SU-DHL-6 (cell line): Measurements from ENCODE around the gene EIF3D.

Experiments used
- H2AFZ ChIP-seq: fragments of 200-600 bp; sonication (generic); 2 replicates; pipeline ENCODE4 v1.6.1; 2014; ENCODE audit warnings: low read depth, mild to moderate bottlenecking, moderate library complexity, mixed read lengths, antibody characterized with exemption, low read length; ENCODE audit not compliant: severe bottlenecking
- H3F3A ChIP-seq: fragments of 200-600 bp; shearing (Covaris generic); 2 replicates; pipeline ENCODE4 v1.6.0; 2016; ENCODE audit warnings: antibody characterized with exemption, mild to moderate bottlenecking; ENCODE audit not compliant: insufficient read depth
- H3K27ac ChIP-seq: fragments of 200-600 bp; sonication (generic); 2 replicates; pipeline ENCODE4 v1.5.1; 2016; ENCODE audit warnings: low read depth, mild to moderate bottlenecking, low read length, moderate library complexity, mixed read lengths
- H3K27me3 ChIP-seq: fragments of 200-600 bp; sonication (generic), shearing (Covaris generic); 2 replicates; pipeline ENCODE4 v1.6.0; 2014; ENCODE audit warnings: mild to moderate bottlenecking, low read length
- H3K36me3 ChIP-seq: fragments of 200-600 bp; sonication (generic); 2 replicates; pipeline ENCODE4 v1.6.1; 2014; ENCODE audit warnings: mild to moderate bottlenecking, low read length, mixed read lengths
- H3K4me2 ChIP-seq: fragments of 300-600, 200-600 bp; shearing (Covaris generic), sonication (generic); 2 replicates; pipeline ENCODE4 v1.6.0; 2014; ENCODE audit warnings: low read length, low read depth, mild to moderate bottlenecking; ENCODE audit not compliant: poor library complexity, severe bottlenecking
- H3K4me3 ChIP-seq: fragments of 200-600 bp; sonication (generic); 2 replicates; pipeline ENCODE4 v1.5.1; 2014; ENCODE audit warnings: antibody characterized with exemption, low read length, mild to moderate bottlenecking, mixed read lengths; ENCODE audit not compliant: insufficient read depth, poor library complexity, severe bottlenecking
- H3K79me2 ChIP-seq: fragments of 200-600 bp; sonication (generic); 2 replicates; pipeline ENCODE4 v1.6.1; 2014; ENCODE audit warnings: mild to moderate bottlenecking, low read length, moderate library complexity; ENCODE audit not compliant: insufficient read depth
- H3K9ac ChIP-seq: fragments of 200-600 bp; sonication (generic); 2 replicates; pipeline ENCODE4 v1.7.0; 2014; ENCODE audit warnings: mild to moderate bottlenecking, low read length
- H3K9me2 ChIP-seq: fragments of 200-600 bp; sonication (generic); replicated peaks from 2 replicates; pipeline ENCODE4 v1.6.1; 2014; ENCODE audit warnings: low read length; ENCODE audit not compliant: insufficient read depth
- H3K9me3 ChIP-seq: fragments of 200-600 bp; sonication (generic); 2 replicates; pipeline ENCODE4 v1.6.1; 2014; ENCODE audit warnings: low read length, mixed read lengths; ENCODE audit not compliant: insufficient read depth
- H4K20me1 ChIP-seq: fragments of 200-600 bp; sonication (generic); 2 replicates; pipeline ENCODE4 v1.6.1; 2014; ENCODE audit warnings: low read depth, mild to moderate bottlenecking, antibody characterized with exemption, low read length, moderate library complexity, mixed read lengths
- CTCF ChIP-seq: fragments of 200-600 bp; sonication (generic); IDR thresholded peaks from one replicate; pipeline ENCODE4 v1.5.1; 2017; ENCODE audit warnings: antibody characterized with exemption, mild to moderate bottlenecking, low read length, moderate library complexity; ENCODE audit not compliant: insufficient read depth, poor library complexity, severe bottlenecking
- EZH2phosphoT487 ChIP-seq: fragments of 200-600 bp; sonication (generic), shearing (Covaris generic); conservative IDR thresholded peaks from 2 replicates; pipeline ENCODE4 v1.6.1; 2018; ENCODE audit warnings: mild to moderate bottlenecking, antibody characterized with exemption, low read length, moderate library complexity, mixed read lengths

EIF3D gene

GRCh38 chr22:36491155-36491554 lies 37.8 kb downstream of the EIF3D start:
- no peak for TF ChIP-seq CTCF
- no peak for TF ChIP-seq EZH2phosphoT487
- Histone ChIP-seq H3K4me2 (no peak overlapping the region), H3K79me2 (no peaks in the 10 kb centered on the region), H3K27ac (no peak overlapping the region), H3K9me2 (no peaks in the 10 kb centered on the region), H3K27me3 (no peaks in the 10 kb centered on the region), H4K20me1 (no peaks in the 10 kb centered on the region), H2AFZ (no peak overlapping the region), H3K36me3 (peaks cover 12% of the 10 kb centered on the region), H3F3A (no peaks in the 10 kb centered on the region), H3K9me3 (no peaks in the 10 kb centered on the region), H3K4me3 (no peak overlapping the region), H3K9ac (no peak overlapping the region)

GRCh38 chr22:36486619-36487384 lies 42.2 kb downstream of the EIF3D start:
- Histone ChIP-seq H3K36me3 (peaks cover 9% of the 10 kb centered on the region), H3K27me3 (no peaks in the 10 kb centered on the region), H3K9me3 (no peaks in the 10 kb centered on the region), H3K4me2 (no peak overlapping the region), H3K4me3 (no peak overlapping the region), H3K27ac (no peak overlapping the region), H2AFZ (no peak overlapping the region), H3K9ac (no peak overlapping the region), H3K79me2 (no peaks in the 10 kb centered on the region), H4K20me1 (no peaks in the 10 kb centered on the region), H3F3A (no peaks in the 10 kb centered on the region), H3K9me2 (no peaks in the 10 kb centered on the region)
- TF ChIP-seq CTCF (peak; percentile 26), EZH2phosphoT487 (no peak)

- H3K36me3 ChIP-seq = no peaks in the 10 kb centered on the region
- H3F3A ChIP-seq = no peaks in the 10 kb centered on the region
- H3K27me3 ChIP-seq = no peaks in the 10 kb centered on the region
- H3K4me3 ChIP-seq = peak within 1 kb of the TSS; percentile 61
- H2AFZ ChIP-seq = no peak within 1 kb of the TSS
- peaks cover 16% of the 10 kb centered on the region for H3K79me2 ChIP-seq
- peak within 1 kb of the TSS; percentile 91 for H3K27ac ChIP-seq
- no peak for TF ChIP-seq EZH2phosphoT487
- no peak for TF ChIP-seq CTCF
- peak within 1 kb of the TSS; percentile 66 for H3K4me2 ChIP-seq
- H3K9me2 ChIP-seq = no peaks in the 10 kb centered on the region
- no peaks in the 10 kb centered on the region for H4K20me1 ChIP-seq
- peak within 1 kb of the TSS; percentile 71 for H3K9ac ChIP-seq
- H3K9me3 ChIP-seq = no peaks in the 10 kb centered on the region
These were observed 47.4 kb downstream of the EIF3D start, which contains the start of gene TXN2 for GRCh38 chr22:36481393-36482168. Gene TXN2 (minus strand): TSS chr22:36481640. CDS start chr22:36480837, 803 bp downstream.
